Astrocyte (in vitro differentiated cells and primary cell): ENCODE measurements around the gene NR2F2. TPM values are rescaled to one million over a fixed set of nuclear protein-coding genes. Genes with fewer than 3 reads are reported as not detected.
A peak's percentile ranks its signal among the peaks of the same experiment; 100 is the strongest.

Experiments
- DNase-seq: peaks from one replicate; pipeline ENCODE4 v3.0.0-alpha.2; 2010; ENCODE audit warnings: low read depth
- FAIRE-seq: peaks from 2 replicates; lab custom pipeline; 2011; peaks lifted over from hg19 to GRCh38; lab: Jason Lieb, UNC
- H2AFZ ChIP-seq: 2 replicates; pipeline ENCODE4 v1.6.0; 2012; ENCODE audit warnings: low read depth, low read length, inconsistent platforms
- H3K27ac ChIP-seq: 2 replicates; pipeline ENCODE4 v1.5.1; 2011; ENCODE audit warnings: low read depth, low read length, inconsistent platforms
- H3K27me3 ChIP-seq: 2 replicates; pipeline ENCODE4 v1.6.0; 2011; ENCODE audit warnings: low read length, inconsistent platforms; ENCODE audit not compliant: insufficient read depth
- H3K36me3 ChIP-seq: 2 replicates; pipeline ENCODE4 v1.5.1; 2011; ENCODE audit warnings: low read length, inconsistent platforms; ENCODE audit not compliant: insufficient read depth
- H3K4me1 ChIP-seq: 2 replicates; pipeline ENCODE4 v1.5.1; 2011; ENCODE audit warnings: low read length, inconsistent platforms; ENCODE audit not compliant: insufficient read depth
- H3K4me2 ChIP-seq: 2 replicates; pipeline ENCODE4 v1.6.0; 2012; ENCODE audit warnings: low read length, inconsistent platforms
- H3K4me3 ChIP-seq: 2 replicates; pipeline ENCODE4 v1.5.1; 2011; ENCODE audit warnings: low read depth, mild to moderate bottlenecking, low read length, inconsistent platforms; ENCODE audit not compliant: insufficient read depth
- H3K79me2 ChIP-seq: 2 replicates; pipeline ENCODE4 v1.6.0; 2012; ENCODE audit warnings: mild to moderate bottlenecking, low read length, inconsistent platforms; ENCODE audit not compliant: insufficient read depth
- H3K9ac ChIP-seq: 2 replicates; pipeline ENCODE4 v1.6.0; 2012; ENCODE audit warnings: mild to moderate bottlenecking, low read length, inconsistent platforms
- H3K9me3 ChIP-seq: 2 replicates; pipeline ENCODE4 v1.5.1; 2012; ENCODE audit warnings: low read depth, mild to moderate bottlenecking, low read length, inconsistent platforms; ENCODE audit not compliant: insufficient read depth
- H4K20me1 ChIP-seq: 2 replicates; pipeline ENCODE4 v1.6.0; 2012; ENCODE audit warnings: low read length, inconsistent platforms; ENCODE audit not compliant: insufficient read depth
- H3K27ac Mint-ChIP-seq: one replicate; pipeline ENCODE4 v1.8.0; 2021; ENCODE audit warnings: mild to moderate bottlenecking, mixed read lengths; ENCODE audit not compliant: unreplicated experiment
- H3K27me3 Mint-ChIP-seq: one replicate; pipeline ENCODE4 v1.8.0; 2021; ENCODE audit warnings: low read depth, mixed read lengths; ENCODE audit not compliant: unreplicated experiment
- H3K36me3 Mint-ChIP-seq: one replicate; pipeline ENCODE4 v1.8.0; 2021; ENCODE audit warnings: low read depth, mixed read lengths; ENCODE audit not compliant: unreplicated experiment
- H3K4me1 Mint-ChIP-seq: one replicate; pipeline ENCODE4 v1.8.0; 2021; ENCODE audit warnings: low read depth, mixed read lengths; ENCODE audit not compliant: unreplicated experiment
- H3K4me3 Mint-ChIP-seq: one replicate; pipeline ENCODE4 v1.8.0; 2021; ENCODE audit warnings: mild to moderate bottlenecking, moderate library complexity, mixed read lengths; ENCODE audit not compliant: unreplicated experiment
- H3K9me3 Mint-ChIP-seq: one replicate; pipeline ENCODE4 v1.8.0; 2021; ENCODE audit warnings: mild to moderate bottlenecking, mixed read lengths; ENCODE audit not compliant: unreplicated experiment
- EZH2 ChIP-seq: IDR thresholded peaks from 2 replicates; pipeline ENCODE4 v1.6.1; 2012; ENCODE audit warnings: mild to moderate bottlenecking, low read length, inconsistent platforms; ENCODE audit not compliant: insufficient read depth
- total RNA-seq: library from RNA; stranded (reverse); gene quantifications from 2 replicates; pipeline ENCODE4 v1.2.1, GENCODE V29; 2021
- TF ChIP-seq, protein P1 (sequence below): IDR thresholded peaks from 2 replicates; pipeline ENCODE4 v1.5.1; 2011; ENCODE audit warnings: low read depth, mild to moderate bottlenecking, inconsistent platforms, low read length, moderate library complexity; ENCODE audit not compliant: insufficient read depth

NR2F2 gene
- total RNA-seq, 1 donor from 2014 or later = 75.8 TPM

DNA sequence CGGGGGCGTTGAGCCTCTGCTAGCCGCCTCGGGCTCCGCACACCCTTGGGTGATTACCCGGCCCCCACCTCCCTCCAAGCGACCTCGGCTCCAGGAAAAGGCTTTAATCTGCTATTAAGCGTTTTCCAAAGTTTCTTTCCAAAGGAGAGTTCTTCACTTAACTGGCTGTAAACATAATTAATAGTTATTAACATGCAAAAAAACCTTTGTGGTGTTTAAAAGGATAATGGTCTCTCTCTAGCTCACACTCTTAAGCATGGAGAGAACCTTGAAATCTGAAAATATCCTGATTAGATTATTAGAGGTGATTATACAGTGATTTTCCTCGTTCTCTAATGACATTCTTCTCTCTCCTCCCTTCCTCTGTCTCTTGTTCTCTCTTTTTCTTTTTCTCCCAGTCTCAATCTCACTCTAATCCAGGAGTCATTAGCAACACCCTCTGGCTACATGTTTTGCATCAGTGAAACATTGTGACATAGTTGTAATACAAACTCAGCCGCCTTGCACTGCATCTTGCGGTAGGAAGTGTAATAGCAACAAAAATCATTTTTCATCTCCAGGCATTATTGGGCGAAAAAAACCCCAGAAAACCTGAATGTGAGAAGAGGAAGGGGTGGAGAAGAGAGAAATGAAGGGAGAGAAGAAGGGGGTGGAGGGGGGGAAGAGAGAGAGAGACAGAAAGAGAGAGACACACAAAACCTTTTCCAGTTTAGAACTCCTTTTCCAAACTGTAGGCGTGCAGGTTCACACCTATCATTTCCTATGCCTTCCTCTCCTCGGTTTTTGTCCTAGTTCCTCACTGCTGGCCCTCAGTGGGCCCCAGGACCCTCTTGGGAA, 24.4 kb downstream of the NR2F2 start:
- H3K4me1 ChIP-seq = peaks cover 61% of the 10 kb centered on the region
- H3K27me3 ChIP-seq = no peaks in the 10 kb centered on the region
- H3K27ac ChIP-seq = peak overlapping the region; percentile 90
- peaks cover 7% of the 10 kb centered on the region for H3K36me3 ChIP-seq
- peaks cover 8% of the 10 kb centered on the region for H4K20me1 ChIP-seq
- no peak overlapping the region for H3K27ac Mint-ChIP-seq
- H3K4me3 ChIP-seq = peak overlapping the region; percentile 53
- peaks cover 56% of the 10 kb centered on the region for H3K27me3 Mint-ChIP-seq
- H3K9me3 ChIP-seq = no peaks in the 10 kb centered on the region
- no peak overlapping the region for H2AFZ ChIP-seq
- H3K9ac ChIP-seq = peak overlapping the region; percentile 81
- FAIRE-seq = no peak
- peaks cover 55% of the 10 kb centered on the region for H3K79me2 ChIP-seq
- H3K36me3 Mint-ChIP-seq = peaks cover 4% of the 10 kb centered on the region
- peak; percentile 88 for DNase-seq
- H3K4me3 Mint-ChIP-seq = no peak overlapping the region
- H3K9me3 Mint-ChIP-seq = peaks cover 3% of the 10 kb centered on the region
- H3K4me2 ChIP-seq = peak overlapping the region; percentile 93
- TF ChIP-seq, protein P1, sequence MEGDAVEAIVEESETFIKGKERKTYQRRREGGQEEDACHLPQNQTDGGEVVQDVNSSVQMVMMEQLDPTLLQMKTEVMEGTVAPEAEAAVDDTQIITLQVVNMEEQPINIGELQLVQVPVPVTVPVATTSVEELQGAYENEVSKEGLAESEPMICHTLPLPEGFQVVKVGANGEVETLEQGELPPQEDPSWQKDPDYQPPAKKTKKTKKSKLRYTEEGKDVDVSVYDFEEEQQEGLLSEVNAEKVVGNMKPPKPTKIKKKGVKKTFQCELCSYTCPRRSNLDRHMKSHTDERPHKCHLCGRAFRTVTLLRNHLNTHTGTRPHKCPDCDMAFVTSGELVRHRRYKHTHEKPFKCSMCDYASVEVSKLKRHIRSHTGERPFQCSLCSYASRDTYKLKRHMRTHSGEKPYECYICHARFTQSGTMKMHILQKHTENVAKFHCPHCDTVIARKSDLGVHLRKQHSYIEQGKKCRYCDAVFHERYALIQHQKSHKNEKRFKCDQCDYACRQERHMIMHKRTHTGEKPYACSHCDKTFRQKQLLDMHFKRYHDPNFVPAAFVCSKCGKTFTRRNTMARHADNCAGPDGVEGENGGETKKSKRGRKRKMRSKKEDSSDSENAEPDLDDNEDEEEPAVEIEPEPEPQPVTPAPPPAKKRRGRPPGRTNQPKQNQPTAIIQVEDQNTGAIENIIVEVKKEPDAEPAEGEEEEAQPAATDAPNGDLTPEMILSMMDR = peak; percentile 39
- no peak for TF ChIP-seq EZH2
- peaks cover 20% of the 10 kb centered on the region for H3K4me1 Mint-ChIP-seq

DNA sequence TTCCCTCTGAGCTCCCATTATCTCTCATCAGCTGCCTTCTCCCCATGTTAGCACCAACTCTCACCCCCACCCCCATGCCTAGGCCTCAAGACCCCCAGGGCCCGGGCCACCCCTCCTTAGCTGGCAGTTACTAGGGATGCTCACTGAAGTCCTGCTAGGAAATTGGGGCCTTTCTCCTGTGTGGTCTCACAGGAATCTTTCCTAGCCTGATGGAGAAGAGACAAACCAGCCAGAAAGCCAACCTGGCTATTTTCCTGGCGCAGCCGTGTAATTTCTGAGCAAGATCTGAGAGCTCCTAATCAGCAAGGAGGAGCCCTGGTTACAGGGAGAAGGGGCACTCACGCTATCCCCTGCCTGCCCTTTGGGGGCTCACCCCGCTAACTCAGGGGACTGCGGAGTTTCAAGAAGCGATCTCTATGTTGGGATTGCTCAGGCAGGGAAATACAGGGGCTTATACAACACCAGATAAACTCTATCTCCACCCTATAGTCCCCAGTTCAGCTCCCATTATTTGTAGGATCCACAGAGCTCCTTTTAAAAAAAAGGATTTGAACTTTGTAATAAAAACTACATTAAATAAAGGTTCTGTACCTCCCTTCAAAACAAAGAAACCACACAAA, 25.2 kb downstream of the NR2F2 start:
- no peak overlapping the region for H3K4me3 ChIP-seq
- no peak overlapping the region for H3K4me3 Mint-ChIP-seq
- peaks cover 4% of the 10 kb centered on the region for H3K36me3 ChIP-seq
- no peaks in the 10 kb centered on the region for H3K36me3 Mint-ChIP-seq
- peaks cover 14% of the 10 kb centered on the region for H3K4me1 Mint-ChIP-seq
- H3K27me3 Mint-ChIP-seq = peaks cover 50% of the 10 kb centered on the region
- DNase-seq (no peak), FAIRE-seq (no peak)
- H3K27ac Mint-ChIP-seq = no peak overlapping the region
- TF ChIP-seq, protein P1 = no peak
- no peak for TF ChIP-seq EZH2
- H3K4me1 ChIP-seq = peaks cover 60% of the 10 kb centered on the region
- no peaks in the 10 kb centered on the region for H3K9me3 ChIP-seq
- peaks cover 5% of the 10 kb centered on the region for H4K20me1 ChIP-seq
- H3K27ac ChIP-seq = peak overlapping the region; percentile 34
- H3K79me2 ChIP-seq = peaks cover 51% of the 10 kb centered on the region
- peaks cover 3% of the 10 kb centered on the region for H3K9me3 Mint-ChIP-seq
- H3K27me3 ChIP-seq = no peaks in the 10 kb centered on the region
- H2AFZ ChIP-seq = no peak overlapping the region
- H3K4me2 ChIP-seq = peak overlapping the region; percentile 93
- peak overlapping the region; percentile 81 for H3K9ac ChIP-seq
